ENCODE results near the gene INPP4B.

Gene INPP4B

DNA sequence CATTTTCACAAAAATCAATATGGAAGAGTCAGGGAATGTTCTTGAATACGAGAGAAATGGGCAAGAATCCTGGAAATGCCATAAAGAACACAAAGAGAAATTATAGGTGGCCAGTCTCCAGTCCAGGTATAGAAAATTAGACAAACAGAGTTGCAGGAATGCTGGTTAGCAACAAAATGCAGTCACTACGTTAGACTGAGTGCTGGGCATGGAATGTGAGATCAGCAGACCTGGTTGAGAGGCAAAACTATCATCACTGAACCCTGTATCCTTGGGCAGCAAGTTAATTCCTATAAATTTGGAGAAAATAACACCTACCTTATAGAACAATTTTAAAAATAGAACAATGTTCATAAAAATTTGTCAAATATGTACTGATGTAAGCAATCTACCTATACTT lies 417.4 kb downstream of the INPP4B start:
- Histone ChIP-seq H3K4me1 (ENCODE audit: insufficient read depth, poor library complexity, severe bottlenecking) (no peaks in the 10 kb centered on the region), H3K9me3 (ENCODE audit: severe bottlenecking) (no peaks in the 10 kb centered on the region), H3K36me3 (ENCODE audit: low read depth) (no peaks in the 10 kb centered on the region), H3K4me3 (ENCODE audit: severe bottlenecking) (no peak overlapping the region), H3K27ac (ENCODE audit: poor library complexity, severe bottlenecking) (no peak overlapping the region), H3K27me3 (ENCODE audit: insufficient read depth, poor library complexity, severe bottlenecking) (no peaks in the 10 kb centered on the region)
- TF ChIP-seq, protein P1, sequence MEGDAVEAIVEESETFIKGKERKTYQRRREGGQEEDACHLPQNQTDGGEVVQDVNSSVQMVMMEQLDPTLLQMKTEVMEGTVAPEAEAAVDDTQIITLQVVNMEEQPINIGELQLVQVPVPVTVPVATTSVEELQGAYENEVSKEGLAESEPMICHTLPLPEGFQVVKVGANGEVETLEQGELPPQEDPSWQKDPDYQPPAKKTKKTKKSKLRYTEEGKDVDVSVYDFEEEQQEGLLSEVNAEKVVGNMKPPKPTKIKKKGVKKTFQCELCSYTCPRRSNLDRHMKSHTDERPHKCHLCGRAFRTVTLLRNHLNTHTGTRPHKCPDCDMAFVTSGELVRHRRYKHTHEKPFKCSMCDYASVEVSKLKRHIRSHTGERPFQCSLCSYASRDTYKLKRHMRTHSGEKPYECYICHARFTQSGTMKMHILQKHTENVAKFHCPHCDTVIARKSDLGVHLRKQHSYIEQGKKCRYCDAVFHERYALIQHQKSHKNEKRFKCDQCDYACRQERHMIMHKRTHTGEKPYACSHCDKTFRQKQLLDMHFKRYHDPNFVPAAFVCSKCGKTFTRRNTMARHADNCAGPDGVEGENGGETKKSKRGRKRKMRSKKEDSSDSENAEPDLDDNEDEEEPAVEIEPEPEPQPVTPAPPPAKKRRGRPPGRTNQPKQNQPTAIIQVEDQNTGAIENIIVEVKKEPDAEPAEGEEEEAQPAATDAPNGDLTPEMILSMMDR (IDR thresholded peaks at IDR 0.05; ENCODE audit: poor library complexity, severe bottlenecking): no peak
- DNase-seq (ENCODE audit: low spot score) (no peak), ATAC-seq (ENCODE audit: low read depth) (no peak)

DNA sequence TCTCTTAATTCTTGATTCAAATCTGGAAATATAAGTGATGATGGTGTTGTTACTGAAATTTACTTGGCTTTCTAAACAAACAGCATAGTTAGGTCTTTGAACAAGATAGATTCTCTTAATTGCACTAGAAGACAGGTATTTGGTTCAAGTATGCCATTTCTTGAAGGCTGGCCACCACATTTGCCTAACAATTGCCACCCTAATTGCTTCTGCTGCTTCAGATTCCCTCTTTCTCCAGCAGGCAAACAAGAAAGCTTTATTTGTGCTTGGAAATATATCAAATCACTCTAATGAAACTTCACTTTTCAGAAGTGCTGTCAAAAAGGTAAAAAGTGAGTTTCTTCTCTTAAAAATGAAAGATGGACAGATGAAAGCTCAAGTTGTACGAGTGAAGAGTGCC lies 418.6 kb downstream of the INPP4B start:
- ATAC-seq (ENCODE audit: low read depth): no peak
- H3K9me3 ChIP-seq (ENCODE audit: severe bottlenecking): no peaks in the 10 kb centered on the region
- H3K36me3 ChIP-seq (ENCODE audit: low read depth): no peaks in the 10 kb centered on the region
- no peak overlapping the region for H3K27ac ChIP-seq (ENCODE audit: poor library complexity, severe bottlenecking)
- no peaks in the 10 kb centered on the region for H3K27me3 ChIP-seq (ENCODE audit: insufficient read depth, poor library complexity, severe bottlenecking)
- H3K4me3 ChIP-seq (ENCODE audit: severe bottlenecking): no peak overlapping the region
- DNase-seq (ENCODE audit: low spot score): no peak
- H3K4me1 ChIP-seq (ENCODE audit: insufficient read depth, poor library complexity, severe bottlenecking): no peaks in the 10 kb centered on the region
- TF ChIP-seq, protein P1 (IDR thresholded peaks at IDR 0.05; ENCODE audit: poor library complexity, severe bottlenecking): no peak

DNA sequence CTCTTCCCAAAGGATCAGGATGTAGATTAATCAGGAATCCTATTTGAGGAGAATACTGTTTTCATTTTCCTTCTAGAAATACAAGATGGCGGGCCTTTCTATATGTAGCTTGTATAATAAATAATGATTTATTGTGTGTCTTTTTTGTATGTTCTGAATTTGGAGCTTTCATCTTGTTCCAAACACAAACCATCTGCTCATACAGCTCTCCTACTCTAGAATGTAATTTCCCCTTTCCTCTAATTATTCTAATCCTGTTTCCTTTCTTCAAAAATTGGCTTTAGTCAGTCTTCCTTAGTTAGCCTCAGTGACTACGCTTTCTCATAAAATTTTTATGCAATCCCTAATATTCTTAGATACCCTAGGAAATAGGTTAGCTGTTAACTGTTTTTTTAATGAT lies 422.2 kb downstream of the INPP4B start:
- no peaks in the 10 kb centered on the region for H3K4me1 ChIP-seq (ENCODE audit: insufficient read depth, poor library complexity, severe bottlenecking)
- DNase-seq (ENCODE audit: low spot score): no peak
- no peak for ATAC-seq (ENCODE audit: low read depth)
- no peaks in the 10 kb centered on the region for H3K36me3 ChIP-seq (ENCODE audit: low read depth)
- no peaks in the 10 kb centered on the region for H3K9me3 ChIP-seq (ENCODE audit: severe bottlenecking)
- no peak overlapping the region for H3K4me3 ChIP-seq (ENCODE audit: severe bottlenecking)
- no peak overlapping the region for H3K27ac ChIP-seq (ENCODE audit: poor library complexity, severe bottlenecking)
- no peaks in the 10 kb centered on the region for H3K27me3 ChIP-seq (ENCODE audit: insufficient read depth, poor library complexity, severe bottlenecking)
- TF ChIP-seq, protein P1 (IDR thresholded peaks at IDR 0.05; ENCODE audit: poor library complexity, severe bottlenecking): no peak

DNA sequence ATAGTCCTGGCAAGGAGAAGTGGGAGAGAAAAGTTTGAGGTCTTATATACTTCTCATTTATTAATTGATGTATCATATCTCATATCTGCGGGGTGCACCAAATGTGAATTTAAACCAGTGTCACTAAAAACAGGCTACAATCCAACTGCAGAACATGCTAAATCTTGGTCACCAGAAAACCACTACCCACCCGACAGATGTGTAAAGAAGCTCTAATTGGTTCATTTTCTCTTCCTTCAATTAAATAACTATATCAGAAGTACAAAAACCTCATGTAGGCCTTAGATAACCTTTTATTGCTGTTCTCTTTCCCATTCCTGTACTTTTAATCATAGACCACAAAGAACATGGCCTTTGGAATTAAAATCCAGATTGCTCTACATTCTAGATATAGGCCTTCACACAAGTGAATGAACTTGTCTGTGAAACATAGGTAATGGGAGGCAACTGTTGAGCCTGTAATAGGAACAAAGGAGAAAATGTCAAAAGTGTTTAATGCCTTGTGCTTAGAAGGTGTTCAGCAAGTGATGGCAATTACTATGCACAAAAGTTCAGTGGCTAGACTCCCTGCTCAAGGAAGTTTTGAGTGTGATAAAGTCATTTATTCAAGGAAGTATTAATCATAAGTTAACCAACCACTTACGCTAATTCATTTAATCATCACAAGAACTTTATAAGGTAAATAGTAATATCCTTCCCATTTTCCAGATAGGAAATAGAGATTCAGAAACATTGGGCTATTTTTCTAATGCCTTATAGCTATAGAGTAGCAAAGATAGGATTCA lies 425.6 kb downstream of the INPP4B start:
- no peak overlapping the region for H3K4me3 ChIP-seq (ENCODE audit: severe bottlenecking)
- TF ChIP-seq, protein P1 (IDR thresholded peaks at IDR 0.05; ENCODE audit: poor library complexity, severe bottlenecking): no peak
- H3K9me3 ChIP-seq (ENCODE audit: severe bottlenecking): no peaks in the 10 kb centered on the region
- ATAC-seq (ENCODE audit: low read depth) (no peak), DNase-seq (ENCODE audit: low spot score) (no peak)
- no peak overlapping the region for H3K27ac ChIP-seq (ENCODE audit: poor library complexity, severe bottlenecking)
- peaks cover 14% of the 10 kb centered on the region for H3K4me1 ChIP-seq (ENCODE audit: insufficient read depth, poor library complexity, severe bottlenecking)
- H3K36me3 ChIP-seq (ENCODE audit: low read depth): no peaks in the 10 kb centered on the region
- no peaks in the 10 kb centered on the region for H3K27me3 ChIP-seq (ENCODE audit: insufficient read depth, poor library complexity, severe bottlenecking)

DNA sequence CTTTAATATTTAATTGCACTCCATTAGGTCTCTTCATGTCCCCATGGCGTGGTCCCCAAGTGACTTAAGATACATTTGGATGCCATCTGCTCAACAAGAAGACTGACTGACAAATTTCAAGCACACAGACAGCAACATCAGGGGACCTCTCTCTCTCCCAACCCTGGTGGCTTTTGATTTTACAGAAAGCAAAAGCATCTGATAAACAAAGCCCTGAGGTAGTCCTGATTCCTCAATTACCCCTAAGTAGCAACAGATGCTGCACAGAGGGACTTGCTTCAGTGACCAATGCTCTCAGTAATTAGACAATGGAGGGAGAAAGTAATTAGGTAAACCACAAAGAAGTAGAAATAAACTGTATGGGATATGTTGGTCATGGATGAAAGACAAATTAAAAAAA lies 426.4 kb downstream of the INPP4B start:
- TF ChIP-seq, protein P1 (IDR thresholded peaks at IDR 0.05; ENCODE audit: poor library complexity, severe bottlenecking): no peak
- H3K27me3 ChIP-seq (ENCODE audit: insufficient read depth, poor library complexity, severe bottlenecking): no peaks in the 10 kb centered on the region
- peaks cover 15% of the 10 kb centered on the region for H3K4me1 ChIP-seq (ENCODE audit: insufficient read depth, poor library complexity, severe bottlenecking)
- DNase-seq (ENCODE audit: low spot score) (no peak), ATAC-seq (ENCODE audit: low read depth) (no peak)
- no peaks in the 10 kb centered on the region for H3K9me3 ChIP-seq (ENCODE audit: severe bottlenecking)
- H3K27ac ChIP-seq (ENCODE audit: poor library complexity, severe bottlenecking): no peak overlapping the region
- no peak overlapping the region for H3K4me3 ChIP-seq (ENCODE audit: severe bottlenecking)
- no peaks in the 10 kb centered on the region for H3K36me3 ChIP-seq (ENCODE audit: low read depth)

Data from RWPE2 (cell line).